ENCODE data around the gene EHD3. TPM values are rescaled to one million over a fixed set of nuclear protein-coding genes. Genes with fewer than 3 reads are reported as not detected.

The EHD3 gene
- total RNA-seq, 1 donor from 2014 or later, result 4.0 TPM

- no peak for DNase-seq (ENCODE audit: low read depth in 2 of 2)
Observed at GRCh38 chr2:31235504-31235902, 1.6 kb downstream of the EHD3 start.

GRCh38 chr2:31236433-31237205 lies 2.7 kb downstream of the EHD3 start:
- DNase-seq (ENCODE audit: low read depth in 2 of 2), result no peak

- DNase-seq (ENCODE audit: low read depth in 2 of 2), result no peak
Observed at GRCh38 chr2:31237348-31238017, 3.5 kb downstream of the EHD3 start.

- no peak for DNase-seq (ENCODE audit: low read depth in 2 of 2)
Observed at GRCh38 chr2:31238126-31238905, 4.4 kb downstream of the EHD3 start.

GRCh38 chr2:31238906-31239592 lies 5.1 kb downstream of the EHD3 start:
- no peak for DNase-seq (ENCODE audit: low read depth in 2 of 2)

GRCh38 chr2:31239593-31240177 lies 5.7 kb downstream of the EHD3 start:
- peak in 1 of 2 donors; percentile 32 for DNase-seq (ENCODE audit: low read depth in 2 of 2)

- DNase-seq (ENCODE audit: low read depth in 2 of 2), result no peak
Observed at GRCh38 chr2:31240381-31241365, 6.7 kb downstream of the EHD3 start.

- no peak for DNase-seq (ENCODE audit: low read depth in 2 of 2)
Observed at GRCh38 chr2:31241625-31242270, 7.8 kb downstream of the EHD3 start.

- DNase-seq (ENCODE audit: low read depth in 2 of 2), result no peak
Observed at GRCh38 chr2:31243053-31243452, 9.1 kb downstream of the EHD3 start.

- no peak for DNase-seq (ENCODE audit: low read depth in 2 of 2)
Observed at GRCh38 chr2:31244101-31244500, 10.1 kb downstream of the EHD3 start.

GRCh38 chr2:31246184-31246852 lies 12.4 kb downstream of the EHD3 start:
- DNase-seq (ENCODE audit: low read depth in 2 of 2), result no peak

- DNase-seq (ENCODE audit: low read depth in 2 of 2), result no peak
Observed at GRCh38 chr2:31247711-31248110, 13.8 kb downstream of the EHD3 start.

- no peak for DNase-seq (ENCODE audit: low read depth in 2 of 2)
Observed at GRCh38 chr2:31248139-31248538, 14.2 kb downstream of the EHD3 start.

GRCh38 chr2:31249009-31249690 lies 15.2 kb downstream of the EHD3 start:
- DNase-seq (ENCODE audit: low read depth in 2 of 2), result no peak

- no peak for DNase-seq (ENCODE audit: low read depth in 2 of 2)
Observed at GRCh38 chr2:31251018-31251417, 17.1 kb downstream of the EHD3 start.

GRCh38 chr2:31251851-31252250 lies 17.9 kb downstream of the EHD3 start:
- no peak for DNase-seq (ENCODE audit: low read depth in 2 of 2)

GRCh38 chr2:31253356-31254131 lies 19.6 kb downstream of the EHD3 start:
- DNase-seq (ENCODE audit: low read depth in 2 of 2), result no peak
